CD4-positive, alpha-beta T cell treated with Interleukin-1 beta for 1 hour (primary cell): ENCODE data around the gene RAB40B.

Experiments
- DNase-seq, 2 donors: peaks; one replicate each; pipeline ENCODE4 v3.0.0-alpha.2; 2020 to 2022

Gene RAB40B

DNA sequence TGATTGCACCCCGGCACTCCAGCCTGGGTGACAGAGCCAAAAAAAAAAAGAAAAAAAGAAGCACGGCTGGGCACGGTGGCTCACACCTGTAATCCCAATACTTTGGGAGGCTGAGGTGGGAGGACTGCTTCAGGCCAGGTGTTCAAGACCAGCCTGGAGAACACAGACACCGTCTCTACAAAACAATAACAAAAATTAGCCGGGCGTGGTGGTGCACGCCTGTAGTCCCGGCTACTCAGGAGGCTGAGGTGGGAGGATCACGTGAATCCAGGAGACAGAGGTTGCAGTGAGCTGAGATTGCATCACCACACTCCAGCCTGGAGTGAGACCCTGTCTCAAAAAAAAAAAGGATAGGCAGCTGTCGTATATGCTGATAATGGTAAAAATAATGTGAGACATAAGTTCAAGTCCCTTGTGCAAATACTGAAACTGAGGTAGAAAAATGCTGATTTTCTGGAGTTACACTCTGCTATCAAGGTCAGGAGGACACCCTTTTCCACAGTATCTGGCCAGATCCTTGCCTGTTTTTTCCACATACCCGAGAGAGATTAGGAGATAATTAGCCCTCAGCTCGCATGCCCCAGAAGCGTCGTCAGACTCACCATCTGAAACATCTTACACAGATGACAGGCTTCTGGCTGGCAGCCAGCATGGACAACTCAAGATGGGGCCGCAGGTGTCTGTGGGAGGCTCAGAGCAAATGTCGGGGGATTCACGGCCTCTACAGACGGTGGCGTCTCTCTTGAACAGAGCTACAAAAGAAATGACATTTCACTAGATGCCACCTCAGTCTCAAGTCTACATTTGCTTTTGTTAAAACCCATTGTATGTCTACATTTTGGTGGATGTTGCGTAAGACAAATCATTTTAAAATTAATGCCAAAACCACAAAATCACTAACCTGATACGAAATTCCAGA lies 87.1 kb downstream of the RAB40B start:
- DNase-seq = no peak

DNA sequence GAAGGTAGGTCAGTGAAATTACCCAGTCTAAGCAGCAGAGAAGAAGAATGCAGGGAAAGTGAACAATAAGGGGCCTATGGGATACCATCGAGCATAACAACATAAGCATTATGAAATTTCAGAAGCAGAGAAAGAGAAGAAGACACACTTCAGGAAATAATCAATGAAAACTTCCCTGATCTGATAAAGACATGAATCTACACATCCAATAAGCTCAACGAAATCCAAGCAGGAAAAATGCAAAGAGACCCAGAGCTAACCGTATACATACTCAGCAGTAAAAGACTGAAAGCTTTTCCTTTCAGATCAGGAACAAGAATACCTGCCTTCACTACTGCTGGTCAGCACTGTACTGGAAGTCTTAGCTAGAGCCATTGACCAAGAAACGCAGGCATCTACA lies 88.8 kb downstream of the RAB40B start:
- DNase-seq = no peak

DNA sequence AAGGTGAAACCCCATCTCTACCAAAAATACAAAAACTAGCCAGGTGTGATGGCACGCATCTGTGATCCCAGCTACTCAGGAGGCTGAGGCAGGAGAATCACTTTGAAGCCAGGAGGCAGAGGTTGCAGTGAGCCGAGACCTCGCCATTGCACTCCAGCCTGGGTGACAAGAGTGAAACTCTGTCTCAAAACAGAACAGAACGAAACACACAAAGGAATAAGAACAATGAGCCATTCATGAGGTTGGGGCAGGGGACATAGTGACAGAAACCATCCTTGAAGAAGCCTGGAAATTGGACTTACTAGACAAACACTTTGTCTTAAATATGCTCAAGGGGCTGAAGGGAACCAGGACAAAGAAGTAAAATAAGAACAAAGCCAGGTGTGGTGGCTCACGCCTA lies 89.7 kb downstream of the RAB40B start:
- no peak for DNase-seq

DNA sequence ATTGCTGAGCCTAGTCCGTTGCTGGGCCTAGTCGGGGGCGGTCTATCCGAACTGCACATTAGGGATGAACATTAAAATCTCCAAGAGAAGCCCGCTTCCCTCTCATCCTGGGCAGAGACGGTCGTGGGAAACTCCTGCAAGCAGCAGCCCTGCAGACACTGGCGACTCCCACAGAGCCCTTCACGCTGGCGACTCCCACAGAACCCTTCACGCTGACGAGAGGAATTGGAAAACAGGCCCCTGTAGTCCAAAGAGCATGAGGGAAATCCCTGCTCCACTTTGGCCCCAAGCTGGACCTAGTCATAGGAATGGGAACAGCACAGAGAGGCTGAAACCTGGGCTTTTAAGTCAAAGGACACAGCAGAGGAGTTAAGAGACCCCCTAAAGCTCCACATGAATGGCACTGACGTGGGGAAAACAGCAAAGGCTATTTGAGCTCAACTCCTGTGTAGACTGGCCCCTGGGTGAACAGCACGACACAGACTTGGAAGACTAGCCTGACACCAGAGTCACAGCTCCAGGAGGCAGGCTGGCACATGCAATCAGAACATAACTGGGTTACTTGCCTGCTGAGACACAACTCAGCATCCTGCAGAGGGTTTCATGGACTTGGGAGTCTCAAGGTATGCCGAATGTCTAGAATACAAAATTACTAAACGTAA lies 92.4 kb downstream of the RAB40B start:
- DNase-seq = no peak
